Activated CD8-positive, alpha-beta memory T cell treated with anti-CD3 and anti-CD28 coated beads for 36 hours (primary cell): ENCODE measurements around the gene KCNMA1. TPM values are rescaled to one million over a fixed set of nuclear protein-coding genes. Genes with fewer than 3 reads are reported as not detected.
"Not testable (repeated sequence)": the region's sequence is repeated elsewhere in the genome, so short reads cannot be mapped to it uniquely, and the experiment has no call there.

Experiments
- CTCF ChIA-PET: fragments of 350-600 bp; sonication (Branson Sonifier 250); formaldehyde crosslinking; loops from one replicate; lab custom pipeline; 2021; ENCODE audit warnings: antibody characterized with exemption; lab: Charles Lee
- POLR2A ChIA-PET: fragments of 350-600 bp; sonication (Branson Sonifier 250); formaldehyde crosslinking; loops from one replicate; lab custom pipeline; 2021; ENCODE audit warnings: antibody characterized with exemption; lab: Charles Lee
- total RNA-seq, 2 experiments: library from RNA; stranded (reverse); gene quantifications; one replicate each; pipeline ENCODE4 v1.2.3, GENCODE V29; 2021

KCNMA1 gene
- total RNA-seq, 2 experiments from 2014 or later, result not detected

GRCh38 chr10:77417806-77418640 is 219.6 kb downstream of the KCNMA1 start:
- ChIA-PET CTCF (no interaction called here), POLR2A (no interaction called here)

DNA sequence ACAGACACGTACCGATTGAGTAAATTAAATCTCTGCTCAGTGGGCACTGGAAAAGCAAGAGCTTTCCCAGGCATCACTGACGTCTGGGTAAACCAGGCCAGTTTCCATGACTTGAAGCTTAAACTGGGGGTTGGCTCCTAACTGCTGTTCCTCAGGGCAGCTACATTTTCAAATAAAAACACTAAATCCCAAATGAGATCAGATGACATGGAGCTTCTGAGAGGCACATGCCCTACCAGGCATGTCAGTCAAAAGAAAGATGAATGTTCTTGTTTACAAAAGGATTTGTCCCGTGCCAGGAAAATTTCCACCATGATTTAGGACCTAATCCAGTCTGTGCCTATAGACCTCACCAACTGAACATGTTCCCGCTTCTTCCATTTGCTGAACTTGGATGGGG is 220.2 kb downstream of the KCNMA1 start:
- ChIA-PET POLR2A (no interaction called here), CTCF (no interaction called here)

DNA sequence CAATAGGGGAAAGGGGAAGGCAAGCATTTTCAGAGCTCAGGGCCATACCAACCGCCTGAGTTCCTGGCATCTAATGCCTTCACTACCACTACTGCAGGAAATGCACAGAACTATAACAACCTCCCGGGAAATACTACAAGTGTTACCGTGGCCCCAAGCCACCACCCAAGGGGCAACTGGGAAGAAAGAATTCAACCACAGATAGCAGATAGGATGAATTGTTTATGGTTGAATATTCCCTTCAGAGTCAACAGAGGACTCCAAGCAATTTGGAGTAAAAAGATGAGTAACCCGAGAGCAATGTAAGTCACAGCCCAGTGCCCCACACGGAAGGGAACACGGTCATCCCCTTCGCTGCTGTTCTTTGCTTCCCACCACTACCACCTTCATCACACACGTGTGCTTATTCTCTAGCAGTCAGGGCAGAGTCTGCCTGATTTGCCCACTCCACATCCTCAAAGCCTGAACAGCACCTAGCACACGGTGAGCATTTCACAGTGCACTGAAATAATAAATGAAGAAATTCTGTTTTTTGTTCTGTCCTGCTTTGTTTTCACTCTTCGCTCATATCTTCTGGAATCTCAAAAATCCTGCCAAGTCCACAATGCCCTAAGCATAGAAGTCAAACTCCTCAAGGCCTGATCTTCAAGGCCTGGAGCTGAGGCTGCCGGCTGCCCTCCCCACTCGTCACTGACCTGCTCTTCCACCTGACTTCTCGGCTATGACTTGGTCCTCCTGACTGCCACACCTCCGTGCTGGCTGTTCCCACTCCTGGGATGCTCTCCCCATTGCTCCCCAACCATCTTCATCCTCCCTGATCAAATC is 221.1 kb downstream of the KCNMA1 start:
- CTCF ChIA-PET, result no interaction called here

GRCh38 chr10:77415313-77415960 is 222.2 kb downstream of the KCNMA1 start:
- ChIA-PET POLR2A (no interaction called here), CTCF (no interaction called here)

More for the DNA sequence above, 221.1 kb downstream of the KCNMA1 start:
- POLR2A ChIA-PET, result no interaction called here

GRCh38 chr10:77413231-77413630 is 224.4 kb downstream of the KCNMA1 start:
- ChIA-PET POLR2A (no interaction called here), CTCF (no interaction called here)

DNA sequence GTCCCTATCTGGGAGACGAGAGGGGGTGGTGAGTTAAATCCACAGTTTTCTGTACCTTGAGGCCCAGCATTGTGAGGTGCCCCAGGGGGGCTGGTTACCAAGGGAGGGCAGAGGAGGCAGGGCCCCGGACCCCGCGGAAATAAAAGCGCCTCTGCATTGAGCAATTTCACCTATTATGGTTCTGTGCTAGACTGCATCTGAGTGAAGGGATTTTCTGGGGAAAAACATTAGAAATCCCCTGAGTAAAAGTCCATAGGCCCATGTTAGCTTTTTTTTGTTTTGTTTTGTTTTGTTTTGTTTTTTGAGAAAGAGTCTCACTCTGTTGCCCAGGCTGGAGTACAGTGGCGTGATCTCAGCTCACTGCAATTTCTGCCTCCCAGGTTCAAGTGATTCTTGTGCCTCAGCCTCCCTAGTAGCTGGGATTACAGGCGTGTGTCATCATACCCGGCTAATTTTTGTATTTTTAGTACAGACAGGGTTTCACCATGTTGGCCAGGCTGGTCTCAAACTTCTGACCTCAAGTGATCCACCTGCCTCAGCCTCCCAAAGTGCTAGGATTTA is 225.0 kb downstream of the KCNMA1 start:
- POLR2A ChIA-PET, result not testable (repeated sequence)

DNA sequence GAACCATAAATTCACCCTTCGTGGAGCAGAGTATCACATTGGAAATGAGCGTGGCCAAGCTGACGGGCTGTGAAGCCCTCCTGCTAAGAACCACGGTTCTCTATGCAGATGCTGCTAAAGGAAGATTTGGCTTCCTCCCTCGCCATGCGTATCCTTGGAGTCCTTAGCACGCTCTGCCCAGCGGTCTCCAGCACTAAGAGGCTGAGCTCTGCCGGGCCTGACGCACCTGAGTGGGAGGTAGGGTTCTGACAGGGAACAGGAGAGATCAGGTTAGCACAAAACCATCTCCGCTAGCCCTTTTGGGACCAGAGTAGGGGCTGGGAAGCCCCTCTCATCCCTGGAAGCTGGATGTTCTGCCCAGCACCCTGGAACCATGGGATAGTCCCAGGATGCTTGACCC is 225.8 kb downstream of the KCNMA1 start:
- POLR2A ChIA-PET, result no interaction called here
- CTCF ChIA-PET, result no interaction called here

More for the DNA sequence above, 225.0 kb downstream of the KCNMA1 start:
- CTCF ChIA-PET, result not testable (repeated sequence)

GRCh38 chr10:77410523-77410922 is 227.1 kb downstream of the KCNMA1 start:
- ChIA-PET CTCF (no interaction called here), POLR2A (no interaction called here)

DNA sequence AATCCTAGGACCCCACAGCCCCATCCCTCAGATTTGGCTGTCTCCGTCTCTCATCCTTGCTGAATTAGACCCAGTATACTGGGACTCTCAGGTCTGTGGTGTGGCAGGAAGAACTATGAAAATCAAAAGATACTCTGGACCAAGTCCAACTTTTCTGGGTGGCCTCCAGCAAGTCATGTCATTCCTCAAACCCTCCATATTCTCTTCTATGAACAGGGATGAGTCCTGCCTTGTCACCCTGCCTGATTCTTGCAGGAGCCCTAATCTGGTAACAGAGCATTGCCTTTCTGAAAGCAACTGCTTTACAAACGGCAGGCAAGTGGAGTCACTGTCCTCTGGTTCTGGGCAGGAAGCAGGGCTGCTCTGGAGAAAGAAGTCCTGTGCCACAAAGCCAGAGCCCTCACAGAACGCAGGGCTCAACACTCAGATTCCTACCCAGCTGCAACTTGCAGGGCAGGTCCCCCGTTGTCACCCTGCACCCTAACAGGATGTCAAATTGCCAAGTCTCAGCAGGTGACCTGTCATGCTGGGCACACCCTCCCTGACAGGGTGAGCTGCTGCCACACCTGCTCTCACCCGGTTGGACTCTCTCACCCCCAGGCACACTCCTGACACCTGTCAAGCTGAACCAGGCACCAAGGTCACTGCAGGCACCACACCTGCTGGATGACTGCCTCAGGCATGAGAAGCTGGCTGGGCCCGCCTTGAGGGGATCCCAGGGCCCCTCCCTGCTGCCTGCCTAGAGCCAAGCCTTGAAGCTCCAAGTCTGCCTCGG is 227.7 kb downstream of the KCNMA1 start:
- POLR2A ChIA-PET, result no interaction called here

DNA sequence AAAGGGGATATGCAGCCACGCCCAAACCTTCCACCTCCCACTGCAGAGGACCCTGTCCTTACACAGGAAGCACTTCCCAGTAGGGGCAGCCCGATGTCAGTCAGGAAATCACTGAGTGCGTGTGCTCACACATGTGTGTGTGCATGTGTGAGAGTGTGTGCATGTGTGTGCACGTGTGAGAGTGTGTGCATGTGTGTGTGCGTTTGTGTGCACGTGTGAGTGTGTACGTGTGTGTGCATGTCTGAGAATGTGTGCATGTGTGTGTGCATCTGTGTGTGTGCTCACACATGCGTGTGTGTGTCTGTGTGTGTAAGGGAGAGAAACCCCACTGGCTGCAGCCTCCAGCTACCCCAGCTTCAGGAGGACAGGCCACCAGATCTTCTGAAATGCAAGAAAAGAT is 229.3 kb downstream of the KCNMA1 start:
- ChIA-PET POLR2A (no interaction called here), CTCF (no interaction called here)

More for the DNA sequence above, 227.7 kb downstream of the KCNMA1 start:
- CTCF ChIA-PET, result no interaction called here

DNA sequence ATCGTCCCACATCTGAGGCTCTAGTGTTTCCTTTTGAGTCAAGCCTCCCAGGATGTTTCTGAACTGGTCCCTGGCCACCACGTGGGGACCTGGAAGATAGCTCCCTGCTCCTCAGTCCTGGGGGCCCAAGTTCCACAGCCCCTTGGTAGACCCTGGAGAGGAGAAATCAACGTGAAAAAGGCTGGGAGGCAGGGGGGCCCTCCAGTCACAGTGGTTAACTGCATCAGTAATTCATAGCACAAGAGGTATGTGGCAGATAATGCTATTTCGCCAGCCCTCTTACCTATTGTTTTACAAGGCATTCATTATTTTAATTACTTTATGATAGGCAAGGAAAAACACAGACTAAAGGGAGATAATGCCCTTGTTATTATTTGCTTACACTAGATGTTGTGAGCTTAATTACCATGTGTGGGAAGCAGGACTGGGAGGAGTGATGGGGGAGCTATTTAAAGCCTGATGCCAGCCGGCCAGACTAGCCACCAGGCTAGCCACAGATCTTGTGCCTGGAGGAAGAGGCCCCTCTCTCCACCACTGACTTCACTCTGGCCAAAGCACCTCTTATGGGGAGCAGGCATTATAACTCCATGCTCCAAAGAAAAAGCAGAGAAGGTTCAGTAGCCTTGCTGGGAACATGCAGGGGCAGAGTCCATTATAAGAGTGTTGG is 230.7 kb downstream of the KCNMA1 start:
- ChIA-PET CTCF (no interaction called here), POLR2A (no interaction called here)

DNA sequence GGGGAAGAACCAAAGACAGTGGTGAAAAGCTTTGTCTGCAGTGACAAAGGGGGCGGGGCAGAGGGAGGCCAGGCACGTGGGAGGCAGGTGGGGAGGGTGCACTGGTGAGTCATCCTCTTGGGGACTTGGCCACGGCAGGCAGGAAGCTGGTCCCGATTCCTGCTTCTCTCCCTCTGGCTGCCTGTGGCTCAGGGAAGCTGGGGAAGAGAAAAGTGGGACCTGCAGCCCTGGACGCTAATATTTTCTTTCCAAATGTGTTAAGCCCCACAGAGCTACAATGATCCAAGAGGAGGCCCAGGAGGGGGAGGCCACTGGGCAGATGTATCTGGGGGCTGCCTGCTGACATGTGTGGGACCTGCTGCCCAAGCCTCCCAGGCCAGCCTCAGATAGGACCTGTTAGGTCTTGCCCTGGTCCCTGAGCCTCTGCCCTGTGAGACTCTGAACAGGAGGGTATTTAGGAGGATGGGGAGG is 231.8 kb downstream of the KCNMA1 start:
- CTCF ChIA-PET, result no interaction called here
- POLR2A ChIA-PET, result interaction anchor here (0.6 kb wide), 1 partner anchor 799 kb away, joined by 3 read pairs; no protein-coding TSS in a partner anchor

DNA sequence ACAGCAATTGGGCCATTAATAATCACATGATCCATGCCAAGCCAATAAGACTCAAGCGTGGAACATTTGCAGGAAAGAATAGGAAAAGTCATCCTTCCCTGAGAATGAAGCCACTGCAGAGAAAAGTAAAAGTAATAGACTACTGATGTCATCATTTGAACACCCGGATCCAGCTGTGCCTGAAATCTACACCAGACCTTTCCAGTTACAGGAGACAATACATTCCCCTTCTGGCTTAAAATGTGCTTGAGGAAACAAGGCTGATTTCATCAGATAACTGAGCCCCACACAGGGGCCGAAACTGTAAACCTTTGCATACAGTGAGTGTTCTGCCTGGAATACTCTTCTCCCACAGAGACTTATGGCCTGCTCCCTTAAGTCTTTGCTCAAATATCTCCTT is 232.8 kb downstream of the KCNMA1 start:
- ChIA-PET CTCF (no interaction called here), POLR2A (no interaction called here)

DNA sequence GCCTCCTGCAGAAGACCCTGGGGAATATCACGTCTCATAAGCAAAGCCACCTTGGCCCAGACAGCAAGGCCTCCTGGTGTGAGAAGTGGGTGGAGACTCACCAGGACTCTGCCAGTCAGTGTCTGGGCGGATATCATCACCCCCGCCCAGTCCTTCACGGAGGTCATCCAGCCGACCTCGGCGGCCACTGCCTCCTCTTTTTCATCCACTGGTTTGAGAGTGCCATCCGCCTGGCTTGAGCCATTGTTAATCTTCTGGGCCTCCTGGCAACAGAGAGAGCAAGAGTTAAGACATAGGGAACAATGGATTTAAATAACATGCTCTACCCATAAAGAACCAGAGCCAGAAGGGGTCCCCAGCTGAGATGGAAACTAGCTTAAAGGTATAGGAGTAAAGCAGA is 233.8 kb downstream of the KCNMA1 start:
- CTCF ChIA-PET, result no interaction called here
- POLR2A ChIA-PET, result no interaction called here

GRCh38 chr10:77401683-77402082 is 235.9 kb downstream of the KCNMA1 start:
- ChIA-PET CTCF (no interaction called here), POLR2A (no interaction called here)

GRCh38 chr10:77400033-77400432 is 237.6 kb downstream of the KCNMA1 start:
- CTCF ChIA-PET, result no interaction called here
- POLR2A ChIA-PET, result no interaction called here

GRCh38 chr10:77398986-77399755 is 238.4 kb downstream of the KCNMA1 start:
- POLR2A ChIA-PET, result no interaction called here
- CTCF ChIA-PET, result no interaction called here

- POLR2A ChIA-PET, result no interaction called here
- CTCF ChIA-PET, result no interaction called here
These were observed 239.1 kb downstream of the KCNMA1 start for GRCh38 chr10:77398558-77398957.
